Heart left ventricle (tissue), 16 donors: Measurements from ENCODE around the gene PLCB1. TPM values are rescaled to one million over a fixed set of nuclear protein-coding genes. Genes with fewer than 3 reads are reported as not detected.

Experiments used
- ATAC-seq, 4 donors: fragments of 200-7000 bp; cut with Tn5 transposase; one replicate each; pipeline ENCODE4 v1.9.1; 2020 to 2022; ENCODE audit warnings: moderate library complexity in 4 of 4, mild to moderate bottlenecking in 3 of 4, moderate number of reproducible peaks in 1 of 4
- DNase-seq, 5 donors: peaks; one replicate each; pipeline ENCODE4 v3.0.0-alpha.2; 2020
- H3K27ac ChIP-seq, 12 donors: fragments of 200-600 bp; sonication (generic) in 4 of 12; one replicate each; pipeline versions ENCODE4 v1.5.0 to v1.8.0; 2016 to 2022; ENCODE audit warnings: mild to moderate bottlenecking in 2 of 12
- H3K27me3 ChIP-seq, 9 donors: fragments of 200-600 bp; sonication (generic) in 2 of 9; one replicate each; pipeline versions ENCODE4 v1.5.1 to v1.8.0; 2016 to 2022; ENCODE audit warnings: mild to moderate bottlenecking in 3 of 9
- H3K36me3 ChIP-seq, 9 donors: fragments of 200-600 bp; sonication (generic) in 2 of 9; one replicate each; pipeline versions ENCODE4 v1.5.0 to v1.8.0; 2018 to 2022; ENCODE audit warnings: mild to moderate bottlenecking in 2 of 9
- H3K4me1 ChIP-seq, 12 donors: fragments of 200-600 bp; sonication (generic) in 4 of 12; one replicate each; pipeline versions ENCODE4 v1.5.0 to v1.8.0; 2016 to 2022; ENCODE audit warnings: mild to moderate bottlenecking in 3 of 12
- H3K4me3 ChIP-seq, 12 donors: fragments of 200-600 bp; sonication (generic) in 4 of 12; one replicate each; pipeline versions ENCODE4 v1.5.0 to v1.8.0; 2017 to 2022; ENCODE audit warnings: mild to moderate bottlenecking in 9 of 12, moderate library complexity in 4 of 12
- H3K9me3 ChIP-seq, 12 donors: fragments of 200-600 bp; sonication (generic) in 4 of 12; one replicate each; pipeline versions ENCODE4 v1.5.0 to v1.8.0; 2016 to 2022; ENCODE audit warnings: mild to moderate bottlenecking in 1 of 12
- POLR2A ChIP-seq, 2 donors: fragments of 450-650 bp; IDR thresholded peaks; one replicate each; pipeline ENCODE4 v1.6.1; 2017; ENCODE audit warnings: antibody characterized with exemption in 2 of 2, mild to moderate bottlenecking in 2 of 2, moderate library complexity in 2 of 2
- WGBS, 4 donors: extraction: QIAGEN DNeasy Blood & Tissue Kit in 2 of 4; methylation state at CpG; one replicate each; pipeline versions ENCODE4 v1.1.5 to v1.1.7; 2013 to 2018; 5-methylcytosine and 5-hydroxymethylcytosine counted together
- intact Hi-C, 10 donors: fragments of 100-400 bp; cut with DNase I; formaldehyde crosslinking; loops; one replicate each; pipeline versions ENCODE4 v1.11.1 to v1.14.2; 2022
- polyA plus RNA-seq, 2 donors: library from polyadenylated mRNA; stranded (reverse); fragments of 200-250 nt; gene quantifications; one replicate each; pipeline ENCODE4 v1.2.3, GENCODE V29; 2013
- total RNA-seq, 9 donors: library from RNA; depleted of rRNA in 2 of 9; stranded (reverse); fragments of >200 nt in 2 of 9; fragmentation: NEBNext Ultra II Directional in 3 of 9; extraction: Animal tissue kit (Norgen Biotek cat#: 25700) in 3 of 9; gene quantifications; one replicate each; pipeline versions ENCODE4 v1.1.0 to v1.2.4, GENCODE V29; 2016 to 2023
- TF ChIP-seq, protein P1 (sequence below), 12 donors: fragments of 200-600 bp; sonication (generic) in 4 of 12; IDR thresholded peaks; one replicate each; pipeline versions ENCODE4 v1.5.0 to v1.8.0; 2018 to 2022; ENCODE audit warnings: antibody characterized with exemption in 12 of 12, mild to moderate bottlenecking in 5 of 12
- donor health status: ischemic (EF 13 %, LVEDD 7.1; RV severe dilation, severe dysfunction).
- donor health status: healthy with polysubstance abuse.
- donor health status: DM: no; HTN: yes; CAD: no.
- donor health status: DM: no; HTN: no; CAD: no.
- donor health status: ischemic (EF 25% LVEDD 6.9; RV normal size, moderate dysfunction).
- donor health status: ischemic (EF 25% LVEDD 5.7; RV mildly dilated, moderate dysfunction).
- donor health status: healthy.
- donor health status: DM: yes; HTN: yes; CAD: no.
- donor health status: ischemic (EF 35%, LVEDD 5.7; RV mildly dilated, moderate dysfunction).
- donor health status: nonischemic (EF 11% LVEDD 7.7; RV severe dilation, severe dysfunction).
- donor health status: DM: yes; HTN: yes; CAD: no.
- donor health status: PGD.
- donor health status: ischemic (EF 29% LVEDD 5.4; RV normal size, mild dysfunction).
- donor health status: nonischemic (EF 23%, LVEDD 6.1; RV moderate dilation, normal function).

The PLCB1 gene
- total and polyA plus RNA-seq, 11 donors: 2.5 to 12.1 (median 7.4) TPM

DNA sequence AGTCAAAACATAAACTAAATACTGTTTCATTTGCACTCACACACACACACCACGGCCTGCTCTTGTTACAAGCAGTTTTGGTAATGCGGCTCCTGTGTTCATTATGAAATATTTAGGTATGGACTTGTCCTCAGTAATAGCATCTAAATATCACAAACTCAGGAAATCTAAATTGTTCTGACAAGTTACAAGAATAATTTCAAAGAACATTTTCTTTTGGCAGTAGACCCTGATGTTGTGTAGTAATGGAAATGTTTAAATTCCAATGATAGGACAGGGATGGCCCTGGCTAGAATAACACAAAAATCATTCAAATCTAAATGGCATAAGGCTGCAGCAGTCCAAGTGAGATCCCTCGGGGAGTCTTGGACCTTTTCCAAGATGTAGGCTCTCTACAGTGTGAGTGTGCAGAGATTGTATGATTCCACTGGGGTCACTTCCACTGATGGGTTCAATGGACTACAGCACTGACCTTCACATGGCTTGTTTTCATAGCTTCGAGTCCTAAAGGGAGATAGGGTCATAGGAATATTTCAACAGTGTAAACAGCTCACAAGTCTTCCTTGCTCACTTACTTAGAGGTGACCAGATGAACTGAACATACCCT lies 726.2 kb downstream of the PLCB1 start:
- WGBS, 4 donors: 56 to 73% (median 66%) methylated on average over 4 of the region's 4 CpGs
- intact Hi-C loops: loop anchor here in 9 of 10 donors (5.0 to 10.0 kb wide), 10 partner anchors 63 to 537 kb away; partner anchors contain the start of gene PLCB4 (in 3 of the 9)
- TF ChIP-seq, protein P1, sequence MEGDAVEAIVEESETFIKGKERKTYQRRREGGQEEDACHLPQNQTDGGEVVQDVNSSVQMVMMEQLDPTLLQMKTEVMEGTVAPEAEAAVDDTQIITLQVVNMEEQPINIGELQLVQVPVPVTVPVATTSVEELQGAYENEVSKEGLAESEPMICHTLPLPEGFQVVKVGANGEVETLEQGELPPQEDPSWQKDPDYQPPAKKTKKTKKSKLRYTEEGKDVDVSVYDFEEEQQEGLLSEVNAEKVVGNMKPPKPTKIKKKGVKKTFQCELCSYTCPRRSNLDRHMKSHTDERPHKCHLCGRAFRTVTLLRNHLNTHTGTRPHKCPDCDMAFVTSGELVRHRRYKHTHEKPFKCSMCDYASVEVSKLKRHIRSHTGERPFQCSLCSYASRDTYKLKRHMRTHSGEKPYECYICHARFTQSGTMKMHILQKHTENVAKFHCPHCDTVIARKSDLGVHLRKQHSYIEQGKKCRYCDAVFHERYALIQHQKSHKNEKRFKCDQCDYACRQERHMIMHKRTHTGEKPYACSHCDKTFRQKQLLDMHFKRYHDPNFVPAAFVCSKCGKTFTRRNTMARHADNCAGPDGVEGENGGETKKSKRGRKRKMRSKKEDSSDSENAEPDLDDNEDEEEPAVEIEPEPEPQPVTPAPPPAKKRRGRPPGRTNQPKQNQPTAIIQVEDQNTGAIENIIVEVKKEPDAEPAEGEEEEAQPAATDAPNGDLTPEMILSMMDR (IDR thresholded peaks at IDR 0.05): no peak
- TF ChIP-seq POLR2A (IDR thresholded peaks at IDR 0.05): no peak
- H3K4me3 ChIP-seq: no peak overlapping the region
- no peaks in the 10 kb centered on the region for H3K27me3 ChIP-seq
- H3K4me1 ChIP-seq: peaks cover 0 to 25% (median 14%) of the 10 kb centered on the region in 12 donors
- peak in 1 of 5 donors; percentile 24 for DNase-seq
- no peaks in the 10 kb centered on the region for H3K9me3 ChIP-seq
- peak in 1 of 4 donors; percentile 25 for ATAC-seq
- H3K27ac ChIP-seq: no peak overlapping the region
- H3K36me3 ChIP-seq: no peaks in the 10 kb centered on the region

DNA sequence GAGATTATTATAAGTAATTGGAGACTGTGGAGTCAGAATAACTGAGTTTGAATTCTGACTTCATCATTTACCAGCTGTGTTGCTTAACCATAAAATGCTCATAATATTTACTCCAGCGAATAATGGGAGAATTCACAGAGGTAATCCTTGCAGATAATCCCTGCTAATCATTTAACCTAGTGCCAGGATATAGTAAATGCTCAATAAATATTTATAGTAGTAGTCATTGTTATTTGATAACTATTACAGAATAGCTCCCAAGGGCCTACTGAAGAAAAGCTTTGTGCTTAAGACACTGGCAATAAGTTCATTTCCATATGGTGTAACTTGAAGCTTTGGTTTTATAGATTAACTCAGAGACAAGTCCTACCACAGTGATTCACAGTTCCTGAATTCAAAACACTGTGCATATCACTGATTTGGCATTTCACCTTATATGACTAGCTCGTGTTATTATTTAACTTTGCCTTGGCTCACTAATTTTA lies 728.0 kb downstream of the PLCB1 start:
- TF ChIP-seq POLR2A (IDR thresholded peaks at IDR 0.05): no peak
- TF ChIP-seq, protein P1 (IDR thresholded peaks at IDR 0.05): no peak
- ATAC-seq: no peak
- Histone ChIP-seq H3K27ac (no peak overlapping the region), H3K4me1 (peaks cover 0 to 10% (median 2%) of the 10 kb centered on the region in 12 donors), H3K36me3 (no peaks in the 10 kb centered on the region), H3K4me3 (no peak overlapping the region), H3K9me3 (no peaks in the 10 kb centered on the region), H3K27me3 (no peaks in the 10 kb centered on the region)
- intact Hi-C loops: no loop called here
- 66 to 94% (median 80%) methylated on average over 2 of the region's 2 CpGs for WGBS, 4 donors
- DNase-seq: no peak

DNA sequence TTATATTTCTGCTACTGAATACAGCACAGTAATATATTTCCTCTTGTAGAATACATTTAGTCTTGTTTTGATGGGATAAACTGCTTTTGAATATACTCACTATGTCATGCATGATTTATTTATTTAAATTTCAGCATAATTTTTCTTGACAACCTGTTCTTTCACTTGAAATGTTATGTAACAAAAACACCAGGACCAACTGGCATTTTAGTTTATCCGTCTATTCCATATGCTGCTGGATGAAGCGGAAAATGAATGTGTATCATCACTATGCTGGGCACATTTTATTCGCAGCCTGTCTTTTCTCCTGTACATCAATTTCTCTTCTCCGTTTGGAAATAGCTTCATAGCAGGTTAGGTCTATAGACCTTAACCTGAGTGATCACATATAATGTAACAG lies 730.0 kb downstream of the PLCB1 start:
- no peak for DNase-seq

DNA sequence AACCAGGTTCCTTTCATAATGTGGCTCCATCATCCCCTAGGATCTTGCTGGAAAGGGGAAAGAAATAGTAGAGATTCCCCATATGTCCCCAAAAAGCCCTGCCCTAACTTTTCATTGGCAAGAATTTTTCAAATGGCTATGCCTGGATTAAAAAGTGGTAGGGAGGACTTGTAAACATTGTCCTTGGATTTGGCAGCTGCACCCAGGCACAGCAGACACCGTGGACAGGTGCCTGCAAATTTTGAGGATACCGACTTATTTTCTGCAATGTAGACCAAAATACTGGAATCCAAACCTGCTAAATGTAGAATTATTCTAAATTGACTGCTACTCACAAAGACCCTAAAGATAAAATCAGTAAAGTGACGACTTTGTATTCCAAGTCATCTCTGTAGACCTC lies 733.6 kb downstream of the PLCB1 start:
- DNase-seq: no peak
- peaks cover 0 to 12% (median 0%) of the 10 kb centered on the region in 12 donors for H3K4me1 ChIP-seq
- H3K9me3 ChIP-seq: no peaks in the 10 kb centered on the region
- TF ChIP-seq, protein P1 (IDR thresholded peaks at IDR 0.05): no peak
- no peak for TF ChIP-seq POLR2A (IDR thresholded peaks at IDR 0.05)
- H3K27ac ChIP-seq: no peak overlapping the region
- H3K36me3 ChIP-seq: no peaks in the 10 kb centered on the region
- intact Hi-C loops: loop anchor here in 1 of 10 donors (5.0 kb wide), 1 partner anchor 37 kb away; no protein-coding TSS in a partner anchor
- no peaks in the 10 kb centered on the region for H3K27me3 ChIP-seq
- no peak for ATAC-seq
- WGBS, 4 donors: 96 to 99% (median 97%) methylated on average over 3 of the region's 3 CpGs
- H3K4me3 ChIP-seq: no peak overlapping the region

More for the DNA sequence above, 730.0 kb downstream of the PLCB1 start:
- Histone ChIP-seq H3K27ac (no peak overlapping the region), H3K4me1 (peaks cover 0 to 11% (median 0%) of the 10 kb centered on the region in 12 donors), H3K27me3 (no peaks in the 10 kb centered on the region), H3K9me3 (no peaks in the 10 kb centered on the region), H3K36me3 (no peaks in the 10 kb centered on the region), H3K4me3 (no peak overlapping the region)
- TF ChIP-seq, protein P1 (IDR thresholded peaks at IDR 0.05): no peak
- no peak for TF ChIP-seq POLR2A (IDR thresholded peaks at IDR 0.05)
- no peak for ATAC-seq
- 96 to 98% (median 97%) methylated on average over 4 of the region's 4 CpGs for WGBS, 4 donors
- intact Hi-C loops: no loop called here
